H9 (cell line): ENCODE results near the gene SLC12A8. TPM values are rescaled to one million over a fixed set of nuclear protein-coding genes. Genes with fewer than 3 reads are reported as not detected.

ENCODE experiments used
- DNase-seq: peaks from one replicate; pipeline ENCODE4 v3.0.0-alpha.2; 2017
- H2AFZ ChIP-seq: one replicate; pipeline ENCODE4 v1.6.1; 2013; ENCODE audit warnings: mild to moderate bottlenecking, low read length, control low read depth, moderate library complexity
- H2AK5ac ChIP-seq: 2 replicates; pipeline ENCODE4 v1.6.1; 2013; ENCODE audit warnings: low read length, control low read depth, mixed read lengths; ENCODE audit not compliant: insufficient read length
- H2BK120ac ChIP-seq: one replicate; pipeline ENCODE4 v1.6.1; 2013; ENCODE audit warnings: low read depth, mild to moderate bottlenecking, low read length, control low read depth, inconsistent platforms; ENCODE audit not compliant: poor library complexity, severe bottlenecking
- H2BK12ac ChIP-seq: 2 replicates; pipeline ENCODE4 v1.6.1; 2013; ENCODE audit warnings: low read length, control low read depth, mixed read lengths, low read depth; ENCODE audit not compliant: insufficient read length
- H2BK15ac ChIP-seq: 2 replicates; pipeline ENCODE4 v1.6.1; 2013; ENCODE audit warnings: low read depth, low read length, control low read depth
- H2BK20ac ChIP-seq: one replicate; pipeline ENCODE4 v1.6.1; 2013; ENCODE audit warnings: low read depth, mild to moderate bottlenecking, low read length, control low read depth, inconsistent platforms; ENCODE audit not compliant: poor library complexity, severe bottlenecking
- H2BK5ac ChIP-seq: 2 replicates; pipeline ENCODE4 v1.6.1; 2013; ENCODE audit warnings: low read length, control low read depth, mixed read lengths; ENCODE audit not compliant: insufficient read length
- H3K14ac ChIP-seq: 2 replicates; pipeline ENCODE4 v1.6.1; 2013; ENCODE audit warnings: low read length, control low read depth; ENCODE audit not compliant: insufficient read depth
- H3K18ac ChIP-seq: 2 replicates; pipeline ENCODE4 v1.6.1; 2013; ENCODE audit warnings: low read depth, mild to moderate bottlenecking, mixed read lengths, low read length, control low read depth; ENCODE audit not compliant: insufficient read length
- H3K23ac ChIP-seq: 2 replicates; pipeline ENCODE4 v1.6.1; 2013; ENCODE audit warnings: low read length, control low read depth, mixed read lengths, low read depth; ENCODE audit not compliant: insufficient read length
- H3K23me2 ChIP-seq: 2 replicates; pipeline ENCODE4 v1.6.1; 2013; ENCODE audit warnings: low read depth, mild to moderate bottlenecking, mixed read lengths, low read length, control low read depth; ENCODE audit not compliant: insufficient read length, poor library complexity, severe bottlenecking
- H3K27ac ChIP-seq: 2 replicates; pipeline ENCODE4 v1.5.1; 2013; ENCODE audit warnings: low read length, control low read depth, mixed read lengths, low read depth; ENCODE audit not compliant: insufficient read length
- H3K27me3 ChIP-seq: 2 replicates; pipeline ENCODE4 v1.6.1; 2013; ENCODE audit warnings: low read length, control low read depth, inconsistent platforms; ENCODE audit not compliant: insufficient read depth
- H3K4ac ChIP-seq: 2 replicates; pipeline ENCODE4 v1.6.1; 2013; ENCODE audit warnings: low read depth, mild to moderate bottlenecking, control low read depth, inconsistent platforms, low read length, moderate library complexity
- H3K4me1 ChIP-seq: 2 replicates; pipeline ENCODE4 v1.6.1; 2013; ENCODE audit warnings: low read length, control low read depth, inconsistent platforms; ENCODE audit not compliant: insufficient read depth
- H3K4me2 ChIP-seq: 2 replicates; pipeline ENCODE4 v1.6.1; 2013; ENCODE audit warnings: low read length, control low read depth, mixed read lengths; ENCODE audit not compliant: insufficient read length, insufficient read depth
- H3K56ac ChIP-seq: 2 replicates; pipeline ENCODE4 v1.6.1; 2013; ENCODE audit warnings: low read depth, mild to moderate bottlenecking, mixed read lengths, low read length, control low read depth; ENCODE audit not compliant: insufficient read length
- H3K79me1 ChIP-seq: 2 replicates; pipeline ENCODE4 v1.6.1; 2013; ENCODE audit warnings: low read depth, mild to moderate bottlenecking, moderate library complexity, low read length, control low read depth, inconsistent platforms; ENCODE audit not compliant: insufficient read depth, poor library complexity, severe bottlenecking
- H3K79me2 ChIP-seq: 2 replicates; pipeline ENCODE4 v1.6.1; 2013; ENCODE audit warnings: low read length, control low read depth, inconsistent platforms; ENCODE audit not compliant: insufficient read depth
- H3K9ac ChIP-seq: 2 replicates; pipeline ENCODE4 v1.6.1; 2013; ENCODE audit warnings: low read length, control low read depth, mixed read lengths; ENCODE audit not compliant: insufficient read length; ENCODE audit errors: extremely low read depth
- H3K9me3 ChIP-seq: one replicate; pipeline ENCODE4 v1.6.1; 2013; ENCODE audit warnings: low read depth, low read length, inconsistent platforms; ENCODE audit not compliant: control insufficient read depth
- H3T11ph ChIP-seq: one replicate; pipeline ENCODE4 v1.6.1; 2013; ENCODE audit warnings: mild to moderate bottlenecking, low read length, control low read depth, inconsistent platforms
- H4K20me1 ChIP-seq: one replicate; pipeline ENCODE4 v1.6.1; 2013; ENCODE audit not compliant: control insufficient read depth, insufficient read length, insufficient read depth
- H4K5ac ChIP-seq: 2 replicates; pipeline ENCODE4 v1.6.1; 2013; ENCODE audit warnings: low read depth, mild to moderate bottlenecking, mixed read lengths, low read length, control low read depth; ENCODE audit not compliant: insufficient read length
- H4K8ac ChIP-seq: replicated peaks from 2 replicates; pipeline ENCODE4 v1.6.1; 2013; ENCODE audit warnings: low read length, control low read depth, mixed read lengths, low read depth; ENCODE audit not compliant: insufficient read length
- H4K91ac ChIP-seq: 2 replicates; pipeline ENCODE4 v1.6.1; 2013; ENCODE audit warnings: low read depth, mild to moderate bottlenecking, moderate library complexity, mixed read lengths, low read length, control low read depth; ENCODE audit not compliant: insufficient read length
- H3K27ac Mint-ChIP-seq, 3 experiments: 2 replicates in 2 of 3; 3 replicates in 1 of 3; pipeline ENCODE4 v1.8.0; 2020 to 2021; ENCODE audit warnings: mixed read lengths in 3 of 3, mild to moderate bottlenecking in 1 of 3, moderate library complexity in 1 of 3
- H3K27me3 Mint-ChIP-seq: 2 replicates; pipeline ENCODE4 v1.8.0; 2021; ENCODE audit warnings: low read depth, mild to moderate bottlenecking, moderate library complexity, mixed read lengths
- H3K36me3 Mint-ChIP-seq, 3 experiments: 2 replicates in 2 of 3; 3 replicates in 1 of 3; pipeline ENCODE4 v1.8.0; 2020 to 2021; ENCODE audit warnings: low read depth in 3 of 3, mixed read lengths in 3 of 3; ENCODE audit not compliant: insufficient read depth in 1 of 3
- H3K4me1 Mint-ChIP-seq, 2 experiments: 2 replicates each; pipeline ENCODE4 v1.8.0; 2020; ENCODE audit warnings: mixed read lengths in 2 of 2
- H3K4me3 Mint-ChIP-seq, 2 experiments: 2 replicates in 1 of 2; 3 replicates in 1 of 2; pipeline ENCODE4 v1.8.0; 2020 to 2021; ENCODE audit warnings: mild to moderate bottlenecking in 2 of 2, mixed read lengths in 2 of 2, moderate library complexity in 1 of 2
- H3K9me3 Mint-ChIP-seq, 2 experiments: 2 replicates in 1 of 2; 3 replicates in 1 of 2; pipeline ENCODE4 v1.8.0; 2020; ENCODE audit warnings: mild to moderate bottlenecking in 2 of 2, mixed read lengths in 2 of 2, moderate library complexity in 1 of 2
- WGBS: extraction: QIAGEN DNeasy Blood & Tissue Kit; methylation state at CpG from one replicate; pipeline ENCODE4 v1.1.7; 2013; ENCODE audit warnings: missing lambda C conversion rate, low lambda C conversion rate, mixed read lengths; ENCODE audit not compliant: insufficient read length; ENCODE audit errors: extremely low coverage; 5-methylcytosine and 5-hydroxymethylcytosine counted together
- total RNA-seq: library from RNA; stranded (reverse); gene quantifications from 2 replicates; pipeline ENCODE4 v1.2.1, GENCODE V29; 2021
- TF ChIP-seq, protein P1 (sequence below): fragments of 200-600 bp; sonication (generic); conservative IDR thresholded peaks from 3 replicates; pipeline ENCODE4 v1.8.0; 2021; ENCODE audit warnings: antibody characterized with exemption, mild to moderate bottlenecking

Gene SLC12A8
- total RNA-seq, 1 experiment from 2014 or later = 8.2 TPM

DNA sequence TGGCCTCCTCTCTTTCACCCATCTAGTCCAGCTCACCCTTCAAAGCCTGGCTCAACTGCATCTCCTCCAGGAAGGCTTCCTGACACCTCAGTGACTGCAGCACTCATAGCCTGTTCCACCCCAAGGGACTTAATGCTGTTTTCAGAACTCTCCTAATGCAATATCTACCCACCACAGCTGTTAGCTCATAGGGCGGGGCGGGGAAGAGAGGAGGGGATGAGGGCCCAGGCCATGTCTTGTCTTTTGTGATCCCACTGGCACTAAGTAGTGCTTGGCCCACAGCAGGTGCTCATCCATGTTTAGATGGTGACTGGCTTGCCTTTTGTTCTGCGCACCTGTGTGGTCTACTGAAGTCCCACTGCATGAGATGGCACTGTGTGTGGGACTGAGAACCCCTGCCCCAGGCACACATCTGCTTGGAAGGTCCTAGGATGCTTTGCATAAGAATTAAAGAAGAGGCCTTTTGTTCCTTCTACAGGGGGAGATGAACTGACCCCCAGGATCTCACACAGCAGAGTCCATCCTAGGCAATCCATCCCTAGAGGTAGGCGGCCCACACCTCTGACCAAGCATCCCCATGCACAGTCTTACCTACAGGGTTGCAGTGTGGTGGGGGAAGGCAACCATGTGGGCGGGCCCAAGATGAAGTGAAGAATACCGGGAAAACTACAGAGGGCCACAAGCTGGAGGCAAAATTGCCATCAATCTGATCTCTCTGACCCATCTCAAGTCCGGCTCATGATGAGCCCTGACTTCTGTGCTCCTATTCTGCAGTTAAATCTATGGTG lies 23.0 kb downstream of the SLC12A8 start:
- no peak overlapping the region for H3T11ph ChIP-seq
- H3K27ac ChIP-seq = no peak overlapping the region
- no peak overlapping the region for H3K18ac ChIP-seq
- no peaks in the 10 kb centered on the region for H3K9me3 ChIP-seq
- H3K14ac ChIP-seq = no peak overlapping the region
- H2BK5ac ChIP-seq = no peak overlapping the region
- no peak overlapping the region for H2BK120ac ChIP-seq
- Mint-ChIP-seq H3K27ac (no peak overlapping the region), H3K9me3 (peaks cover 0 to 3% of the 10 kb centered on the region in 2 experiments; a peak in 2 of 5 replicates), H3K36me3 (peaks cover 17 to 21% (median 19%) of the 10 kb centered on the region in 3 experiments), H3K4me1 (peaks cover 61% of the 10 kb centered on the region in 2 experiments), H3K4me3 (no peak overlapping the region), H3K27me3 (no peaks in the 10 kb centered on the region)
- H2AFZ ChIP-seq = no peak overlapping the region
- no peak for DNase-seq
- H3K4me1 ChIP-seq = peaks cover 15% of the 10 kb centered on the region
- H4K91ac ChIP-seq = no peak overlapping the region
- no peak overlapping the region for H3K4ac ChIP-seq
- no peak overlapping the region for H3K23ac ChIP-seq
- H4K5ac ChIP-seq = no peak overlapping the region
- no peaks in the 10 kb centered on the region for H3K79me2 ChIP-seq
- no CpG with 5 or more reads among the region's 7 CpGs for WGBS
- no peak overlapping the region for H2AK5ac ChIP-seq
- TF ChIP-seq, protein P1, sequence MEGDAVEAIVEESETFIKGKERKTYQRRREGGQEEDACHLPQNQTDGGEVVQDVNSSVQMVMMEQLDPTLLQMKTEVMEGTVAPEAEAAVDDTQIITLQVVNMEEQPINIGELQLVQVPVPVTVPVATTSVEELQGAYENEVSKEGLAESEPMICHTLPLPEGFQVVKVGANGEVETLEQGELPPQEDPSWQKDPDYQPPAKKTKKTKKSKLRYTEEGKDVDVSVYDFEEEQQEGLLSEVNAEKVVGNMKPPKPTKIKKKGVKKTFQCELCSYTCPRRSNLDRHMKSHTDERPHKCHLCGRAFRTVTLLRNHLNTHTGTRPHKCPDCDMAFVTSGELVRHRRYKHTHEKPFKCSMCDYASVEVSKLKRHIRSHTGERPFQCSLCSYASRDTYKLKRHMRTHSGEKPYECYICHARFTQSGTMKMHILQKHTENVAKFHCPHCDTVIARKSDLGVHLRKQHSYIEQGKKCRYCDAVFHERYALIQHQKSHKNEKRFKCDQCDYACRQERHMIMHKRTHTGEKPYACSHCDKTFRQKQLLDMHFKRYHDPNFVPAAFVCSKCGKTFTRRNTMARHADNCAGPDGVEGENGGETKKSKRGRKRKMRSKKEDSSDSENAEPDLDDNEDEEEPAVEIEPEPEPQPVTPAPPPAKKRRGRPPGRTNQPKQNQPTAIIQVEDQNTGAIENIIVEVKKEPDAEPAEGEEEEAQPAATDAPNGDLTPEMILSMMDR = no peak
- no peak overlapping the region for H3K56ac ChIP-seq
- H3K79me1 ChIP-seq = no peaks in the 10 kb centered on the region
- no peak overlapping the region for H4K8ac ChIP-seq
- H2BK20ac ChIP-seq = no peak overlapping the region
- no peak overlapping the region for H3K9ac ChIP-seq
- H3K23me2 ChIP-seq = no peaks in the 10 kb centered on the region
- H4K20me1 ChIP-seq = no peaks in the 10 kb centered on the region
- no peak overlapping the region for H2BK12ac ChIP-seq
- no peak overlapping the region for H3K4me2 ChIP-seq
- no peak overlapping the region for H2BK15ac ChIP-seq
- H3K27me3 ChIP-seq = no peaks in the 10 kb centered on the region
